GM21423 (cell line): ENCODE results near the gene ZNF445.
"Not testable (repeated sequence)": the region's sequence is repeated elsewhere in the genome, so short reads cannot be mapped to it uniquely, and the experiment has no call there.

Experiments used
- ATAC-seq: cut with Tn5 transposase; IDR thresholded peaks from one replicate; pipeline ENCODE4 v1.9.1; 2021; ENCODE audit warnings: mild to moderate bottlenecking, moderate library complexity; ENCODE audit not compliant: unreplicated experiment

Gene ZNF445

DNA sequence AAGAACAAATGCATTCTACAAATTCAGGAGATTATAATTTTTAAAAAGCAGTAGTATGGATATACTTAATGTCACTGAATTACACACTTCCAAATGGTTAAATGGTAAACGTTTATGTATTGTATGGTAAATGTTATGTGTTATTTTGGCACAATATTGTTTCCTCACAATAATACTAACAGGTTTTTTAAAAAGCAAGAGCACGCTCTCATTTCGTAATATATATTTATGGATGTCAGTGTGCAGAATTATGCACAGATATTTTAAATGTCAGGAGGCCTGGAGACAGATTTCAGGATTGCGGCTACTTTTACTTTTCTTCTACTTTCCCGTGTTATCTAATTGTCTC, 533 bp downstream of the ZNF445 start:
- ATAC-seq: no peak

DNA sequence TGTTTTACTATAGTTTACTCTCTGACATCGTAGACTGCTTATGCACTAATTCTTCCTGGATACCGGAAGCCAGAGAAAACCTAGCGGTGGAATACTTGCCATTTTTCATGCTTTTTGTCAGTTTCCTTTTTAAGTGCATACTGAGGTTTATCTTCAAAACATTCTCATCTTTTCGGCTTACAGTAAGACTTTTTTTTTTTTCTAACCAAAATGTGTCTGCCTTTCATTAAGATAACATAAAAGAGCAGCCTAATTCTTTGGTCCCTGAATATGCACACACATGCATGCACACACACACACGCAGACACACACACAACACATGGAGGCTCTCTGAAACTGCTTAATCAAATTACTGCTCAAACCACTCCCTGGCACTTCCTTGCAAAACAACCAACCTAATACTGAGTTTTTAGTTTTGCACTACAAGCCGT, 1.3 kb downstream of the ZNF445 start:
- no peak for ATAC-seq

DNA sequence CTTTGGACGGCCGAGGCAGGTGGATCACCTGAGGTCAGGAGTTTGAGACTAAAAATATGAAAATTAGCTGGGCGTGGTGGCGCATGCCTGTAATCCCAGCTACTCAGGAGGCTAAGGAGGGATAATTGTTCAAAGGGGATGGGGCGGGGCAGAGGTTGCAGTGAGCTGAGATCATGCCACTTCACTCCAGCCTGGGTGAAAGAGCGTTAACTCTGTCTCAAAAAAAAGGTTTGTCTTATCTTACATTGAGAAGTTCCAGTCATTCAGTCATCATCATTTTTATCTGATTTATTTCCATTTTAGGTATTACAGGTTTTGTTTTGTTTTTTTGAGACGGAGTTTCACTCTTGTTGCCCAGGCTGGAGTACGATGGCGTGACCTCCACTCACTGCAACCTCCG, 2.6 kb downstream of the ZNF445 start:
- ATAC-seq: not testable (repeated sequence)

DNA sequence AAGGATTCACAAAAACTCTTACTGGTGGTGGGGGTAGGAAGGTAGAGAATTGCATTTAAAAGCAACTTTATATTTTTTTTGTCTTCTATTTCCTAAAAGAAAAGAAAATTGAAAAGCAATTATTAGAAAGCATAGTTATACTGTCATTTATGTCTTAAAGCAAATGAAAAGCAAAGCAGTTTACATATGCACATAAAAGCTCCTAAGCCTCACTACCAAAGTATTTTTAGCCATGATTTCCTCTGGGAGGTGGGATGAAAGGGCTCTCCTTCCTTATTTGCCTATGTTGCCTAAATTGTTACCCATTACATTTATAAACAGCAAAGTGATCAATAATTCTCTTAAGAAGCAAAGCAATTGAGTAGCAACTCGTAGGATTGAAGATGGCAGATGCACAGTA, 7.0 kb downstream of the ZNF445 start:
- no peak for ATAC-seq

DNA sequence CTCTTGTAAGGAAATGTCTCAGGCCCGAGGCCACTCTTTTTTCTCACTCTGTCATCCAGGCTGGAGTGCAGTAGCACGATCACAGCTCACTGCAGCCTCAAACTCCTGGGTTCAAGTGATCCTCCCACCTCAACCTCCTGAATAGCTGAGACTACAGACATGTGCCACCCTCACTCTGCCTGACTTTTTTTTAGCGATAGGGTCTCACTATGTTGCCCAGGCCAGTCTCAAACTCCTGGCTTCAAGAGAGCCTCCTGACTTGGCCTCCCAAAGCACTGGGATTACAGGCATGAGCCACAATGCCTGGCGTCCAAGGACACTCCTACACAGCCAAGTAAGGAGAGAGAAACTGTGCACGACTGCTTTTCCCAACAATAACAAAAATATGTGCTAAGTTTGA, 7.6 kb downstream of the ZNF445 start:
- ATAC-seq: no peak

DNA sequence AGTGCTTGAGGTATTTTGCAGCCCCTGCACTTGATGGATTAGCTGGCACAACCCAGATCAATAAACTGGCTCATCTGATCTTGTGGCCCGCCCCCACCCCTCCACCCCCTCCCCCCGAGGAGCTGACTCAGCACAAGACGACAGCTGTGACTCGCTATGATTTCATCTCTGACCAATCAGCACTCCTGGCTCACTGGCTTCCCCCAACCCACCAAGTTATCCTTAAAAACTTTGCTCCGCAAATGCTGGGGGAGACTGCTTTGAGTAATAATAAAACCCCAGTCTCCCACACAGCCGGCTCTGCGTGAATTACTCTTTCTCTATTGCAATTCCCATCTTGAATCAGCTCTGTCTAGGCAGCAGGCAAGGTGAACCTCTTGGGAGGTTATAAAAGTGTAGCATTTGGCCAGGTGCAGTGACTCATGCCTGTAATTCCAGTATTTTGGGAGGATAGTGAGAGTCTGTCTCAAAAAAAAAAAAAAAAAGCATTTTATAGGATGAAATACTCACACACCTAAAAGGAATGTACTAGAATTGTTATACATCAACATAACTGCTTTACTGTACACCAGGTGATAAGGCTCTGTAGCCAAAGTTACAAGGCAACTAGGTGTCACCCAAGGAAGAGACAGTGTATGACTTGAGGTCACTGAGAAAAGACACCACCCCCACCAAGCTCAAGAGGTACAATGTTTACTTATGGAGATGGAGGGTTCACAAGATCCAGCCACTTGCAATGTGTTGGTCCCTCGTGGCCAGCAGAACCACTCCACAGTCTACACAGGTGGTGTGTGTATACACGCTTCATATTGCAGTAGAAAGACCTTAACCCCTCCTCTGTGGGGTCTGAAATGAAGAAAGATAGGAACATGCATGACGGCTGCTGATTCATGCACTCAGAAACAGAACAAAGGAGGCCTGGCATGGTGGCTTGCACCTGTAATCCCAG, 8.6 kb downstream of the ZNF445 start:
- no peak for ATAC-seq

DNA sequence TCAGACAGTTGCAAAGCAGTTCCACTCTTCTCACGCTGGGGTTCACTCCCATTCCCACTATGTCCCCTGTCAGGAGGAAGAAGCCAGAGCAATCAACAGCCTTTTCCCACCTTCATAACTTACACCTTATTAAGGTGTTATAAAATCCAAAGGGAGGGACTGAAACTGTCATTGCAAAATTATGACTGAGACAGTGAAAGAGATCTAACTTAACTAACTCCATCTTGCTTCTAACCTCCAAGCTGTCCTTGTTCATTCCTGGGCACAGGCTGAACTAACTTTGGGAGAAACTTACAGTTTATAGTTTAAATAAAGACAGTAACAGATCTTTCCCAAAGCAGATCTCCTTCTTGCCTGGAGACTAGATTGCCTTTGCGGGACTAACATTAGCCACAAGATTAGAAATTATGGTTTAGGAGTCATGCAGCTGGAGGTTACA, 9.4 kb downstream of the ZNF445 start:
- ATAC-seq: not testable (repeated sequence)

DNA sequence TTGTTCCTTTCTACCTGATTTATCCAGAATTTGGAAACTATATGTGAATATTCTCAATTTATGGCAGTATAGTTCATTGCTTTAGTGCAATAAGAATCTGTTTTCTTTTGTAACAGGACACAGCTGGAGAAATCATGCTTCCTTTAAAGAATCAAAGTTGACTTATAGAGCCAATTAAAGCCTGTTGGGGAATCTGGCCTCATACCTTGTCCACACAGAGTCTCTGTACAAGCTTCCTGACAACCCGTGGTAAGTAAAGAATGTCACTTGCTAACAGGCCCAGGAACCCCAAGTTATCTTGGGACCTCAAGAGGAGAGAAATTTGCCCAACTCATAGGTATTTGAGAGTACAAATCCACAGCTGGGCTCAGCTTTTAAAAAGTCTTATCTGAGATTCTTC, 10.2 kb downstream of the ZNF445 start:
- no peak for ATAC-seq

DNA sequence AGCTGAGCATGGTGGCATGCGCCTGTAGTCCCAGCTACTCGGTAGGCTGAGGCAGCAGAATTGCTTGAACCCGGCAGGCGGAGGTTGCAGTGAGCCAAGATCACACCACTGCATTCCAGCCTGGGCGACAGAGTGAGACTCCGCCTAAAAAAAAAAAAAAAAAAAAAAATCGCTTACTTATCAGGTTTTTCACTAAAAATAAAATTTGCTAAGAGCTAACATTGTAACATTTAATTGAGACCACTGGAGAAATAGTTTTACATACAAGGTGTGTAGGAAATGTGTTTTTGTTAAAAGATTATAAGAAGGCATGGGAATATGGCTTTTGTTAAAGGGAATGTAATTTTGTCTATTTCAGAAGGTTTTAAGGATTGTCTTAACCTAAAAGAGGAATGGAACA, 12.6 kb downstream of the ZNF445 start:
- ATAC-seq: not testable (repeated sequence)

DNA sequence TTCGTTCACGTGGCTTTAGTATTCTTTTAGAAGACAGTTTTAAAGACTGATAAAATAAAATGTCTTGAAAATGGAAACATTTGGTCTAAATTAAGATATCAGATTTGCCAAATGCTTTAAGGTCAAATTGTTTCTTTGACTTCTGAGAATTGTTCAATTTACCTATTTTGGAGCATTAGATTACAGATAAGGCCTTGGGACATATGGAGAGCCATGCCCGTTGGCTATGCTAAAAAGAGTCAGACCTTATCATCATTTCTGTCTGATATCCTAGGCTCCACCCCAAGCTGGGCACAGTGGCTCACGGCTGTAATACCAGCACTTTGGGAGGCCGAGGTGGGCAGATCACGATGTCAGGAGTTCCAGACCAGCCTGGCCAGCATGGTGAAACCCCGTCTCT, 13.0 kb downstream of the ZNF445 start:
- no peak for ATAC-seq

DNA sequence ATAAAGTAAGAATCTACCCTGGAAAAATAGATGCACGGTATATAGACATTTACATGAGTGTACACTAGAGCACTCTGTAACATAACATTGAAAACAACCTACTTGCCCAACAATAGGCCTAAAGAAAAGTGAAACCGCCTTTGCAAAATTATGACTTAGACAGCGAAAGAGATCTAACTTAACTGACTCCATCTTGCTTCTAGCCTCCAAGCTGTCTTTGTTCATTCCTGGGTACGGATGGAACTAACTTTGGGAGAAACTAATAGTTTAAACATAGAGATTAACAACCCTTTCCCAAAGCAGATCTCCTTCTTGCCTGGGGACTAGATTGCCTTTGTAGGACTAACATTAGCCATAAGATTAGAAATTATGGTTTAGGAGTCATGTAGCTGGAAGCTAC, 17.4 kb downstream of the ZNF445 start:
- not testable (repeated sequence) for ATAC-seq

DNA sequence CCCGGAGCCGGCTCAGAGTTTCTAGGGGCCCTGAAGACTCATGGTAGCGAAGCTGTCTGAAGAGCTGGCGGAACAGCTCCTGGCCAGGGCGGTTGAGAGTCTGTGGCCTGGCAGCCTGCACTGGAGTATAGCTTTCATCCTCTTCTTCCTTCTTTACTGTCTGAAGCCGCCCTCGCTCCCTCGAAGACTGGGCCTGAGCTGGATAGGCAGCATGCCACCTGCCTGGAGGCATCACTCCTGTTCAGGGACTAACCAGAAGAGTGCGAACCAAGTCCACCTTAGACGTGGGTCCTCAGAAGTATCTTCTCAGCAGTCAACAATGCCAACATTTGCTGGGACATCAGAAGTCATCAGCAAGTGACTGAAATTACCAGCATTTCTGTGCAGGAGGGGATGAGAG, 22.2 kb downstream of the ZNF445 start:
- ATAC-seq: no peak

DNA sequence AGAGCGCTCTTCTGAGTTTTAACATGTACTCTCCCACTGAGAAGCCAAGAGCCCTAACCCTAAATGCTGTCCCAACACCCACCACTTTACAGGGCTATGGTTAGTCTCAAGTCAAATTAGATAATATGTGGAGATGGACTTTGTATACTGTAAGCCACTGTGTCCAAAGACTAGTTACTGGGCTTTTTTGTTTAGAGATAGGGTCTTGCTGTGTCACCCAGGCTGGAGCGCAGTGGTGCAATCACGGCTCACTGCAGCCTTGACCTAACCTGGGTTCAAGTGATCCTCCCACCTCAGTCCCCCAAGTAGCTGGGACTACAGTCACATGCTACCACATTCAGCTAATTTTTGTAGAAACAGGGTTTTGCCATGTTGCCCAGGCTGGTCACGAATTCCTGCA, 23.2 kb downstream of the ZNF445 start:
- ATAC-seq: no peak

DNA sequence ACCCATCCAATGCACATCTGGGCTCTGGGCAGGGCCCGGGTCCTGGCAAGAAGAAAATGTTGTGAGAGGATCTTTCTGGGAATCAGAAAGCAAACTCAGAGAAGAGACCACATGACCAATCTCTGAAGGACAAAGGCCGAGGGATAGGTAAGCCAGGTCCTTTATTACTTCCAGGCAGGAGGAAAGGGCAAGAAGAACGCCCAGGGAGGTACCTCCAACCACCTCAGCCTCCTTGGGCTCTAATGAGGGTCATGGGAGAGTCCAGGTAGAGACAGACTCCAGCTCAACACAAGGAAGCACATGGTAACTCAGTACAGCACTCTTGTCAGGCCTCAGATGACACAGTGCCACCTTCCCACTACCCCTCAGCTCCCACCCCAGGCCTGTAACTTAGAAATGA, 26.0 kb downstream of the ZNF445 start:
- ATAC-seq: no peak

DNA sequence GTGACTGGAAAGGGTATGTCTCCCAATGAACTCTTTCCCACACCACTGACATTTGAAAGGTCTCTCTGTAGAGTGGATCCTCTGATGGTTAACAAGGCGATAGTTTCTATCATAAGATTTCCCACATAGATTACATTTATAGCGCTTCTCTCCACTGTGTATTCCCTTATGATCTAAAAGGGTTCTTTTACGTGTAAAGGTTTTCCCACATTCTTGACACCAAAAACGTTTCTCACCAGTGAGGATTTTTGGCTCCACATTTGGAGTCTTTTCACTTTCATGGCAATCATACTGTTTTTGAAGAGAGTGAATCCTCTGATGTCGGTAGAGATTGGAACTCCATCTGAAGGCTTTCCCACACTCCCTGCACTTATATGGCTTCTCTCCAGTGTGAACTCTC, 30.5 kb downstream of the ZNF445 start:
- ATAC-seq: no peak

DNA sequence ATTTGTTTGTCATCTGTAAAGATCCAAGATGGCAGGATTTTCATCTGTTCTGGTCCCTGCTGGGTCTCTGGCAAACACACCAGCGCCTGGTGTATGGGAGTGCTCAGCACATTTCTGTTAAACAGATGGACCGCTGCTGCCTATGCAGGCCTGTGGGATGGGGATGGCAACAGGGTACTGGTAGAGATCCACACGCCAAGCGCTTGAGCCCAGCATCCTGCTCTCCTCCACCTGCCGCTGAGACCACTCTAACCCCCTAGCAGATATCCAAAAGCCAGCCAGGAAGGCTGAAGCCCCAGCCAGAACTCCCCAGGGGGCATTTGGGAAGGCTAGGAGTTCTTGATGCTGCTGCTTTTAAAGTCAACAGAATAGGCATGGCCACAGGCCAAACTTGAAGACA, 31.7 kb downstream of the ZNF445 start:
- ATAC-seq: no peak

DNA sequence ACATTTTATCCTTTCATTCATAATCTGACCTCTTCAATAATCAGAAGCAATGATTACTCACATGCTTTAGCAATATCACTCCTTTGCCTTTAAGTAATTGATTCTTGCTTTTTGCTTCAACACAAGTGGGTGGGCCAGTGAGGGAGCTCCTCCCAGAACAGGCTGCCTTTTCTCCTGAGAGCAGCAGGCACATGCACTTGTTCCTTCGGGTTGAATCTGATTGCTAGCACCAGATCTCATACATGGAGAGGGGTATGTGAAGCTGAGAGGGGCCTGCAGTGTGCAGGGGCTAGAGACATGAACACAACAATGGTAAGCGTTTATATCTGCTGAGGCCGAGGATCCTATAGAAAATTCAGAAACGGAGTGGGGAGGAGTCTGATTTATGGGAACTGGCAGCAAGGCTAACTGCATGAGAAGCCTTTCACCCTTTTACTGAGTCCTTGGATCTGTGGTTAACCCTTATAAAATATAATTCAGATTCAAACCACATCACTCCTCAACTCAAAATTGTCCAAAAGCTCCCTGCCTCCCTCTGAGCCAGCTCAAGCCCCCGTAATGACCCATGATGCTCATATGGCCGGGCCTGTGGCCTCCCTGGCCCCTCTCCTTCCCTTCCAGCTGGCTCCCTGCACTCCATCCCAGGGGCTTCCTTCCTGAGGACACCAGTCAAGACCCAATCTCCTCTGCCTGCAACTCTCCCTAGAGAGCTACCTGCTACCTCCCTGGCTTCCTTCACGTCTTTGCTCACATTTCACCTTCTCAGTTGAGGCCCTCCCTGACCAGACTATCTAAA, 32.4 kb downstream of the ZNF445 start:
- ATAC-seq: no peak

DNA sequence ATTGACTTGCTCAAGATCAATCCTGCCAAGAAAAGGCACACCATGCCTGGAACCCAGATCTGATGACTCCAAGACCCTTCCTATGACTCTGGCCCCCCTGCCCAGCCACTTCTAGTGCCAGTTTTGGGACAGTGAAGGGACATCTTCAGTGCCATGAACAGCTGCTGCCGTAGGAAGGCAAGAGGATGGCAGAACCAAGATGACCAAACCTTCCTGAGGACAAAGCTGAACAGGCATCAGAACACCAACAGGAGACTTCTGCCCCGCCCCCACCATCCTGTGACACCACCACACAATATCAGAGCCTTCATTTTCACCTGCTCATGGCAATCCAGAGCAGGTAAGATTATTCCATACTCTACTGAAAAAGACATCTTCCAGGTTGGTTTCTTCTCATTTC, 33.0 kb downstream of the ZNF445 start:
- no peak for ATAC-seq

DNA sequence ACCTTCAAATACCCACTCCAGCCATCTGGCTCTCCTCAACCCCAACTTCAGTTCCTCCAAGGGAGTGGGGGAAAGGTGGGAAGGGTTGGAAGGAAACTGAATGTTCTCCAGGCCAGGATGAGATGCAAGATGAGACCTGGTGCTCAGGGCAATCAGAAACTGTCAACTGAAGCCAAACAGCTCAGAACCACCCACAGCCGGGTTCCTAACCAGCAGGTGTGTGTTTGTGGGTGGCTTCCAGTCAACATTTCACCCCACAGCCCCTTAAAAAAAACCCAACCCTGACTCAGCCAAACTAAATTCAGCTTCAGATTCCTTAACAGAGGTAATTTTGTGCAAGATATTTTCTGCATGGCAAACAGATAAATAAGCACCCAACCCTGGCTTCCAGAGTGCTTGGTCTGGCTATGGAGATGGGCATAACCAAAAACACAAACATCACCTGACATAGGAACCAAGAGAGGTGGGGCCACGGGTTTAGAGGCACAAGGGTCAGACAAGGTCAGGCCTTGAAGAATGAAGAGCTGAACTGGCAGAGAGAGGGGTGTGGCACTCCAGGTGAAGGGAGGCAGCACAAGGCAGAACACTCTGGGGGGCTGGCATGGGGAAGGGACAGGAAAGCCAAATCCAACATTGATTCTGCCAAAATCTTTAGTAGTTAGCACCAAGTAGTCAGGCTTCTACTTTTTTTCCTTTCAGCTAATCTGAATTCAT, 34.7 kb downstream of the ZNF445 start:
- ATAC-seq: no peak

DNA sequence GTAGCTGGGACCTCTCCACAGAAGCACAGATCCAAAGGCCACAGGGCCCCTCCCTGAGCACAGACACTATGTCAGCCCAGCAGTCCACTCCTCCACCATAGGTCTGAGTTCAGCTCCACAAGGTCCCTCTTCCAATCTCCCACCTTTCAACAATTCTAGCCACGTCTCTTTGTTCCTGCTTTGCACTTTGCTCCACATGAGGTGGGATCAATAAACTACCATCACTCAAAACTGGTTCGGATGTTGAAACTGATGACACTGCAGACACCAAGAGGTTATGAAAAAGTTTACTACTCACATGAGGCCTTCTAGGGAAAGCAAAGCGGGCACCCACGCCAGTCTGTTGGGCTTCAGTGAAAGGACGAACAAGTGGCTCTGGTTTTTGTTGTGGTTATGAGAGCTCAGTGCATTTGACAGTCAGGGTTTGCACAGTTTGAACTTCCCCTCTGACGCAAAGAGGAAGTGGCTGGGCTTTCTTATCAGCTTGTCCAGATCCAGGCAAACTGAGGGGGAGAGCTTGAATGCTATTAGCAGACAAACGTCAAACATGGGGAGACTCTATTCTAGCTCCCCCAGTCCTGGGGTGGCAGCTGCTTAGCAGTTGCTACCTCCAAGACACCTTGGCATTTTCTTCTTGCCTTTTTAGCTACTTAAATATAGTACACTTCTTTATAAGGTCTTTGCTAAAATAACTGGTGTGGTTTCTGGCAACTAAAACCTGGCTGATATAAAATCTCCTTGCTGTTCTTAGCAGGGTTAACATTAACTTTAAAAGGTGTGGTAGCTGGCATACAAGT, 37.8 kb downstream of the ZNF445 start:
- peak; percentile 95 for ATAC-seq

DNA sequence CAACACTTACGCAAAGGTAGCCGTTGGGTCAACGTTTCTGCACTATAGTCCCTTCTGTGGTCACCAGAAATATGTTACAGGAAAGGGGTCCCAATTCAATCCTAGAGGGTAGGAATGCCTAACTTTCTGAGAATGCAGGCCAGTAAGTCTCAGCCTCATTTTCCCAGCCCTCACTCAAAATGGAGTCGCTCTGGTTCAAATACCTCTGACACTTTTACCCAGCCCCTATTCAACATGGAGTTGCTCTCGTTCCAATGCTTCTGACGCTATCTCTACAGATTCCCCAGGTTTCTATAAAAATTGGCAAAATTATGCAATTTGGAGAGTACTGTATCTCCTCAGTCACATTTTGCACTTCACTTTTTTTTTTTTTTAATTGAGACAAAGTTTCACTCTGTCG, 39.7 kb downstream of the ZNF445 start:
- no peak for ATAC-seq
